Activated naive CD4-positive, alpha-beta T cell (primary cell): ENCODE measurements around the gene TBX5.

ENCODE experiments used
- DNase-seq, 4 experiments: peaks; one replicate each; lab custom pipeline; 2025; lab: John Stamatoyannopoulos, UW

TBX5 gene

DNA sequence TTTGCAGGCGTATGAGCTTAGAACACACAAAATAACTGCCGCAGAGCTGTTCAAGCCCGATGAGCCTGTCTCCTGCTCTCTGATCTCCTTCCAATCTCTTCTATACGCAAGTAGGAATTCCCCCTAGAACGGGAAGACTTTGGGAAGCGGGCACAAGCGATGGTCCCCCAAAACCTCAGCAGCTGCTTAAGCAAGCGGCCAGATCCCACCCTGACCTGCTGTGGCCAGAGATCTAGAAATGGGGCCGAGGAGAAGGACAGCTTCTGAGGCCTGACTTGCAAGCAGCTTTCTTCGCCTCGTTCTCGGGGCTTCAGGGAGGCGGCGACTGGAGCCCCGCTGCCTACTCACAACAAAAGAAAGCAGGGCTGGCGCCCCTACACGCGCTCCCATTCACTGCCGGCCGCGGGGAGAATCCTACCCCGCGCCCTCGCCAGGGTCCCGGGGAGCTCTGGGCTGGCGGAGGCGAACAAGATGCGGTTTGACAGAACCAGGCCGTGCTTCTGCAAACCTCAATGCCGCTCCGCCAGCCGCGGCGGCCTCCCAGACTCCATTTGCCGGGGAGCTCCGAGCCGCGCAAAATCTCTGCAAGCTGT is 922 bp downstream of the TBX5 start:
- no peak for DNase-seq

GRCh38 chr12:114404083-114404925 is 1.6 kb downstream of the TBX5 start:
- no peak for DNase-seq

DNA sequence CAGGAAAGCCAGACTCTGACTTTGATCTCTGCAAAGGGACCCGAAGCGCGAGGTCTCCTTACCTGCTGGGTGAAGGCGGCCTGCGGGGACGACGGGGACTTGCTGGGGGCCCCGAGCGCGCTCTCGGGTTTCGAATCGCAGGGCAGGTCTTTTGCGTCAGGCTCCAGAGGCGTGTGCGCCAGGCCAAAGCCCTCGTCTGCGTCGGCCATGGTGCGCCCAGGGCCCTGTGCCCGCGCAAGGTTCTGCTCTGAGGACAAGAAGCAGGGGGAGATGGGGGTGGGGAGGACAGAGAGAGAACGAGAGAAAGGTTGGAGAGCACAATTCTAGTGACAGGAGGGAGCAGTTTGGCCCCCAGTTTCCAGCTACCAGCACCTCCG is 2.3 kb downstream of the TBX5 start:
- DNase-seq: no peak

DNA sequence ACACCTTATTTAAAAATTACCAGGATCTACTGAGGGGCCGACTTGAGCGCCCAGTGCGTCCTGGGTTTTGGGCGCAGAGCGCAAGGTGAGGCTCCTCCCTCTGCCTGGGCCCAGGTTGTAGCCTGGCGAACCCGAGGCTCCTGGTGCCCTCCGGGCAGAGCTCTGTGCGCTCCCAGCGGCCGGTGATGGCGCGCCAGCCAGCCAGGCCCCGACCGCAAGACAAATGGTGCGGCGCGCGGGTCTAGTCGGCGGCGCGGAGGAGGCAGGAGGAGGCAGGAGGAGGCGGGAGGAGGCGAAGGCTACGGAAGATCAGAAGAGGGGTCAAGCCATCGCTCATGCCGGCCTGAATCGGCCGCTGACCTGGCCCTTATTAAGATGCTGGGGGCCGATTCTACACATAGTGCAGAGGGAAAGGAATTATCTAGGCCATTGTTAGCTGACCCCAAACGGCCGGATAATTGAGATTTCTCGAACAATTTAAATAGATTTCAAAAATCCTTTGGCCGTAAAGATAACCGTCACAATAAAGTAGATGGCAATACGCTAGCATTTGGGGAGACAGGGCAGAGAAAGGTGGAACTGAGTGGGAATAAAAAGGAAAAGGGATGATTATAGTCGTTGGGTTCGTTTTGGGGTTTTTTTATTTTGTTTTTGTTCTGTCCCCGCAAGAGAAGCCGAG is 2.8 kb downstream of the TBX5 start:
- no peak for DNase-seq

DNA sequence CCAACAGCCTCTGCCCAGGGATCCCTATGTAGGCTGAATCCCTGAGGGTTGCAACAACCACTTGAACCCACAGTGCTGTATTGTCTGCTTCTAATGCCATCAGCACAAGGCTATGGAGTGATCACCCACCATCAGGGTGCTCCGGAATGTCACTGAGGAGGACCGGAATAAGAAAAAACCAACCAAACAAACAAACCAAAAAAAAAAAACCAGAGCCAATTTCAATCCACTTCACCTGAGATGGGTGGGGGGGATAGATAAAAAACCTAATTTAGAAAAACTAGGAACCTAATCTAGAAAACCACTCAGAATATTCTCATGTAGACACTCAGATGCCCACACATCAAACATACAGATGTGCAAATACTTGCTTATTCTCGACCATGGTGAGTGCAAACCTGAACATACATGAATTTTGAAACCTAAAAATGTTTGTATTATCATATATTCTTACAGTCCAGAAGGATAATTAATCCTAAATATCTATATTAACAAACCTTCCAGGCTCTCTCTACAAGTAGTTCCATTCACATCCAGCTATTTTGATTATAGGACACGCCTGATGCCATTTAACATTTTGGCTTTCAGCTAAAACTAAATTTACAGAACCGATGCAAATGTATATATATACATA is 3.7 kb downstream of the TBX5 start:
- DNase-seq: no peak

DNA sequence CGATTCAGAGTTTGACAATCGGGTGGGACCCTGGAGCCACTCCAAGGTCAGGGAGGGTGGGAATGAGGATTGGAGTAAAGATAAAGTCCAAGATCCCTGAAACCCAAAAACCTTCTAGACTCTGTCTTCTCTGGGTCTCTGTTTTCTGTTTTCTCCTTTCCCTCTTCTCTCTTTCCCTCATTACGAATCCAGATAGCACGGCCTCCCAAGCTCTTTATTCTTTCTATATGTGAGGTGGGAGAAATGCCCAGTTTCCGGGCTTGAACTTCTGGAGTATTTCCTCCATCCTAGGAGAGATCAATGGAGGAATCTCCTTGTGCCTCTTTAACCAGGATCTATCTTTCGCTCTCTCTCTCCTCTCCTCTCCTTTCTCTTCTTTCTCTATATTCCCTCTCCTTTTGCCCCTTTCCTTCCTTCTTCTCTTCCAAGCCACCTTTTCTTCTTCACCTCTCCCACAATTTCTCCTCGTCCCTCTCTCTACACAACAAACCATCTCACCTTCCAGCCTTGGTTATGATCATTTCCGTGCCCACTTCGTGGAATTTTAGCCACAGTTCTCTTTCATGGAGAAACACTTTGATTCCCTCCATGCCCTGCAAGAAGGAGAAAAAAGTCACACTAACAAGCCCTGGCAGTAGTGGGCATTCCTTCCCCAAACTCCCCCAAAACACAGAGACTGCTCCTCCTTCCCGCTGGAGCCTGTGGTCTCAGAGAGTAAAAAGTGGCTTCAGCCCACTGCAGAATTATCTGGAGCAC is 4.4 kb downstream of the TBX5 start:
- no peak for DNase-seq

DNA sequence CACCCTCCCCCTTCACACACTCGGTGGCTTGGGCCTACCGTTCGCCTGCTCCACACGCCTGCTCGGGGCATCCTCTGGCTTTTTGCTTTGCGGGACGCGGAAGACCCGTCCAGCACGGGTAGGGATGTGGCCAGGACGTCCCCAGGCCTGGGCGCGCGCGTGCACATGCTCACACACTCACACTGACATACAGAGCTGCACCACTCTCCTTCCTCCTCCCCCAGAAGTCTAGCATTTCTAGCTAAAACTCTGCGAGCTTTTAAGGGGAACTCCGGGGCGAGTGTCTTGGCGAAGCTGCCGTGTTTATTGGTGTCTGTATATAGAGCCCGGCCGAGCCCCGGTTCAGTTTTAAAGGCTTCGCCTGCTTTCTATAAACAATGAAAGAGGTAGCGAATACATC is 5.0 kb downstream of the TBX5 start:
- DNase-seq: no peak

- DNase-seq: no peak
Observed at GRCh38 chr12:114400361-114400811, 5.6 kb downstream of the TBX5 start.

DNA sequence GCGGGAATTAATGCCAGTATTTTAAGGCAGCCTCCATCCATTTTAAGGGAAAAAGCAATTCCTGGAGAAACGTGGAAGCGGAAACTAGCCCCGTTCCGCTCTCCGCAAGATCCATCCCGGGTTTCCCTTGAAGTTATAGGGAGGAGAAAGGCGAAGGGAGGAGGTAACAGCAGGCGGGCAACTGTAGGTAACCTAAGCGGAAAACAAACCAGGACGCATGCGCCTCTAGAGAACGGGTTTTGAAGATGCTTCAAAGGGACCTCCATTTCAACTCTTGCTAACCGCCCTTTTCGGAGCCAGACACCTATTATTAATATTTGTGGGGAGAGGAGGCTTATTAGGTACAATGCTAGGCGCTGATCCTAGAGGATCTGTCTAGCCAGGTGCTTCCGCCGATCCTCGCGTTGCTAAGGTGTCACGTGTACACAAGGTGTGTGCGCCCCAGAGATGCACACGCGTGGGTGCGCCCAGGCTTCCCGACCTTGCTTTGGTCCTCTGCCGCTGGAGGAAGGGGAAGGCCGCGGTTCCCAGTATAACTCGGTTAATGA is 6.2 kb downstream of the TBX5 start:
- no peak for DNase-seq

DNA sequence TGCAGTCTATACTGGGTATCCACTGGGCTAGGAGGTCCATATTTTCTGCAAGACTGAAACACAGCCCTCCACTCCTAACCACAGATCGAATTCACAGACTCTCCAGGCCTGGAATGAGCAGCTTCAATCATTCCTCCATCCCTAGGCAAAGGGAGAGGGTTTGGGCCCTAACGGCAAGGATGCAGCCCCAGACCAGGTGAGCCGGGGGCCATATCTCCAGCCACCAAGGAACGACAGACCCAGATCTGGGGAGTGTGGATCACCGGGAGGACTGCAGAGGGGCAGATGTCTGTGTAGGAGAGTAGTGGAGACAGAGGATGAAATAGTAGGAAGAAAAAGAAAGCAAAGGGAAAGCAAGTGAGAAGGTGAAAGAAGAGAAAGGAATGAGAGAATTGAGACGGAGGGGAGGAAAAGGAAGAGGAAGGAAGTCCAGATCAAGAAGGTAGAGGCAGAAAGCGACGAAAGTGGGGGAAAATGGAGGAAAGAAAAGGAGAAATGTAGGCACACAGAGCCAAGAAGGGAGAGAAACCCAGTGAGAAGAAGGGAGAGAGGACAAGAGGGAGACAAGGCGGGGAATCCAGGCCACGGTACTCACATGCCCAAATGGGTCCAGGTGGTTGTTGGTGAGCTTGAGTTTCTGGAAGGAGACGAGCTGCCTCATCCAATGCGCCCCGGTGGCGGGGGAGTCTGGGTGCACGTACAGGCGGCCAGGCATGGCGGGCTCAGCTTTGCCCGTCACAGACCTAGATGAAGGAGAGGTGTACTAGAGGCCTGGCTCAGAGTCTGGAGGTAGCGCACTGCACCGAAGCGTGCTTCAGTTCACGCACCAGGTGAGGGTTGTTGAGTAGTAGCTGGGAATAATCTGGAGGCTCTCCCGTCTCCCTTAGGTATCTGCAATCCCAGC is 7.7 kb downstream of the TBX5 start:
- DNase-seq: no peak

GRCh38 chr12:114396869-114397719 is 8.8 kb downstream of the TBX5 start:
- no peak for DNase-seq

DNA sequence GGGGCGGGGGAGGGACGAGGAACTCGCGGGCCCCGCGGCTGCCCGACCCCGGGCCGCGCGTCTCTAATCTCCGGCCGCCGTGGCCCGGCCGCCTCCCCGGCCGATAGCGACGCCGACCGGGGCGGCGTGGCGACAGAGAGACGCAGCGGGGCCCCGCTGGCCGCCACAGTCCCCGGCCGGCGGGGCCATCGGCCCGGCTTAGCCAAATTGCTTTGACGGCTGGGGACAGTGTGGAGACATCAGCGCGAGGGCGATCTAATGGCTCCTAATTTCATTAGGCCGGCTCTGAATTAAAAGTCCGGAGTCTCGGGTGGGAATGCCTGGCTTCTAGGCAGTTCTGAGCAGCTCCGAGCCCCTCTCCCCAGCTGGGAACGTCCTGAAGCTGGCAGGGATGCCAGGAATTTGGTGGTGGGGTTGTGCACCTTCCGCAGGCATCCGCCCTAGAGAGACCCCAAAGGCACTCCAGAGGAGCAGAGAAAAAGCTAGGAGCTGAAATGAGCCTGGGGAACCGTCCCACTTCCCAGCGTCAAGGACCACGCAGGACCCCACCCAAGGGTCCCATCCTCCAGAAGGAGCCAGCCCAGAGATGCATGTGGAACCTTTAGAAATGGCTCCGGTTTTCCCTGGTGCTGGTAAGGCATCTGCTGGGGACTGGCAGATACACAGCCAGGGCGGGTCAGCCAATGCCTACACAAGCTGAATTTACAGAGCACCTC is 9.6 kb downstream of the TBX5 start:
- DNase-seq: no peak

DNA sequence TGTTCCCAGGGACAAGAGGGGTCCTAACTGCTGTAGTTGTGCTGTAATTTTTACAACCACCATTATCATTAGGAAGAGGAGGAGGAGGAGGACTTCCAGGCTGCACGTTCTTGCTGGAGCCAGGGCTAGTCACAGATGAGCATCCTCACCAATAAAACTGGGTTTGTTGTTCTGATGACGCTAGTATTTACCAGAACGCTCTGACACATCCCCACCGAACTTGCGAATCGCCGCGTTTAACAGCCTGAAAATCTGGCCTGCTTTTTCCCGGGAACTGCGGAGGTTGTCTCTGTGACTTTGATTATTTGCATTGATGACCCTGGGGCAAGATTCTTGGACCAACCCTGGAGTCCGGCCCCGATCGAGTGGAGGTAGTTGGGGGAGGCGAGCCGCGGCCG is 10.2 kb downstream of the TBX5 start:
- DNase-seq: no peak

DNA sequence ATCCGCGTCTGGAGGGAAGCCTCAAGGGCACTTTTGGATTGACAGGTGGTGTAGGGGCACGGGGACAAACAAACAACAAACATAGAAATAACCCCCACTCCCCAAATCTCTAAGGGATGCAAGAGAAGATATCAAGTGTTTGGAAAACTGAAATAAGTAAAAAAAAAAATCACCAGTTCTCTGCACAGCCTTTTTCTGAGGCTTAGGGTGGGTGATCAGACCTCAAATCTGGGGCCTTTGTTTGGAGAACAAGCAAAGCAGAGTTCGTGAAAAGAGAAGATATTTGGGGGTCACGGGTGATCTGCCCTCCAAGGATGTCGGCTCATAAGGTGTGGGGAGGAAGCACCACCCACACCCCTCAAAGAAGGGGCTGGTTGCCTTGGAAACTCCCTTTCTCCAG is 10.7 kb downstream of the TBX5 start:
- no peak for DNase-seq

DNA sequence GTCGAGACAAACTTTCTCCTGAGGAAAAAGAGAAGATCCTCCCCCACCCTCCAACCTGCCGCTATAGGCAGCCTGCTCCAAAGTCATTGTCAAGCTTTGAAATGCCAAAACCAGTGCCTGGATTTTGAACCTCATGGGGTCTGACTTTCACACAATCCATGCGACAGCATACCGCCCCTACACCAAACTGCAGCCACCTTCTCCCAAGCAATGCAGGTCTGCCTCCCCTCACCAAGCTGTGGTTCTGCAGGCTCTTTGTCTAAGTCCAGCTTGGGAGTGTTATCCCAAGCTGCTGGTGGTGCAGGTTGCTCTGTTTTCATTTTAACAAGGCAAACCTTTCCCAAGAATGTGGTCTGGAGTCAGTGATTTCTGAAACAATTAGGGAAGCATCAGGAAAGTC is 12.4 kb downstream of the TBX5 start:
- no peak for DNase-seq

- no peak for DNase-seq
Observed at GRCh38 chr12:114392909-114393308, 13.0 kb downstream of the TBX5 start.

DNA sequence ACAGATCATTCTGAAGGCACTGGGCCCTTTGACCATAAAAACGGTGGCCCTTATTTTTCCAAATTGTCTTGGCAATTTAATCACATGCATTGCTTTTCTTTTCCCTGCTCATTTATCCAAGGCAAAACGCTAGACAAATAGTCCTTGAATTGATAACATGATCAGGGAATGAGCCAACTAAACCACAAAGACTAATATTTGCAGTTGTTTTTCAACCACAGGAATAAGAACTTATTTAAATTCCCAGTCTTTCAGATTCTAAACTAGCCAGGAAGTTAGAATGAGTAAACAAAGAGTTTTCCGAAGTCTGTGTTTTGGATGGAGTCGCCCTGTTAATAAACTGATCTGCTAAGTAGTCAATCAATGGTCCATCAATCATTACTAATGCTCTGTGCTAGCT is 14.9 kb downstream of the TBX5 start:
- DNase-seq: no peak

GRCh38 chr12:114384739-114385138 is 21.2 kb downstream of the TBX5 start:
- no peak for DNase-seq

GRCh38 chr12:114381177-114381576 is 24.8 kb downstream of the TBX5 start:
- no peak for DNase-seq
